Measurements from ENCODE around the gene LSM6. TPM values are rescaled to one million over a fixed set of nuclear protein-coding genes. Genes with fewer than 3 reads are reported as not detected.

LSM6 gene
- polyA plus RNA-seq, 2 of the 4 experiments (the other 2 are of a cell fraction), result 25.3 to 57.8 TPM

DNA sequence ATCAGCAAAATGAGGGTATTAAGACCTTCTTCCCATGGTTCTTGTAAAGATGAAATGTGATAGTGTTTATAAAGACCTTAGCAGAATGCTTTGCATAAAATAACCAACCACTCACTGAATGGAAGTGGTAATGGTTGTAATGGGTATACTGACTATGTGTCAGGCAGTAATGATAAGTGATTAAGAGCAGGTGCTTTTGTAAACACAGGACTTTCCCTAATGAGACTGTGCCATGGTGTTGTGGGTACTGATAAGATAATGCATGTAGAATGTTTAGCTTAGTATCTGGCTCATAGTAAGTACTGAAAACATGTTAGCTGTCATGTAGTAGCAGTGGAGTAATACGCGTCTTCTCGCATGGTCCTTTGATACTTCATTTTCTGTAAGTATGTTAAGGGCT lies 6.9 kb downstream of the LSM6 start:
- POLR2A ChIA-PET, result no interaction called here
- no peak for FAIRE-seq
- no peak for ATAC-seq
- CTCF ChIA-PET, result no interaction called here
- no peak for DNase-seq (ENCODE audit: low read depth in 1 of 2, low spot score in 1 of 2)
- Histone ChIP-seq H3K27ac (no peak overlapping the region), H3K4me1 (no peaks in the 10 kb centered on the region), H3K4me2 (no peak overlapping the region), H3K9me3 (no peaks in the 10 kb centered on the region), H3K4me3 (no peak overlapping the region)
- WGBS (ENCODE audit: missing lambda C conversion rate), result 96% methylated on average over 3 of the region's 3 CpGs
- TF ChIP-seq KDM5A (IDR thresholded peaks at IDR 0.05), result no peak
- TF ChIP-seq CHD4 (IDR thresholded peaks at IDR 0.05; ENCODE audit: borderline replicate concordance), result no peak
- TF ChIP-seq HOXB13 (CRISPR knock-in tag; IDR thresholded peaks at IDR 0.05; ENCODE audit: low read depth), result no peak

- DNase-seq (ENCODE audit: low read depth in 1 of 2, low spot score in 1 of 2), result no peak
- Histone ChIP-seq H3K4me2 (no peak overlapping the region), H3K4me1 (no peaks in the 10 kb centered on the region), H3K4me3 (no peak overlapping the region), H3K9me3 (no peaks in the 10 kb centered on the region), H3K27ac (no peak overlapping the region)
- 82% methylated on average over 2 of the region's 2 CpGs for WGBS (ENCODE audit: missing lambda C conversion rate)
- ChIA-PET POLR2A (no interaction called here), CTCF (no interaction called here)
- no peak for TF ChIP-seq HOXB5 (CRISPR knock-in tag; IDR thresholded peaks at IDR 0.05)
- TF ChIP-seq CBX8 (IDR thresholded peaks at IDR 0.05), result no peak
- TF ChIP-seq, protein P1, sequence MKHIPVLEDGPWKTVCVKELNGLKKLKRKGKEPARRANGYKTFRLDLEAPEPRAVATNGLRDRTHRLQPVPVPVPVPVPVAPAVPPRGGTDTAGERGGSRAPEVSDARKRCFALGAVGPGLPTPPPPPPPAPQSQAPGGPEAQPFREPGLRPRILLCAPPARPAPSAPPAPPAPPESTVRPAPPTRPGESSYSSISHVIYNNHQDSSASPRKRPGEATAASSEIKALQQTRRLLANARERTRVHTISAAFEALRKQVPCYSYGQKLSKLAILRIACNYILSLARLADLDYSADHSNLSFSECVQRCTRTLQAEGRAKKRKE (CRISPR knock-in tag; IDR thresholded peaks at IDR 0.05; ENCODE audit: low read depth), result no peak
- no peak for TF ChIP-seq PHF8 (IDR thresholded peaks at IDR 0.05; ENCODE audit: borderline replicate concordance, low read depth)
- no peak for TF ChIP-seq NFE2L2 (conservative IDR thresholded peaks at IDR 0.05; ENCODE audit: low read length)
- no peak for TF ChIP-seq BCL3 (IDR thresholded peaks at IDR 0.05)
- no peak for TF ChIP-seq RCOR1 (IDR thresholded peaks at IDR 0.05; ENCODE audit: low read depth, low read length)
- no peak for TF ChIP-seq TP53 (CRISPR knock-in tag; IDR thresholded peaks at IDR 0.05)
- TF ChIP-seq POLR2AphosphoS2 (conservative IDR thresholded peaks at IDR 0.05; ENCODE audit: low read length), result no peak
- TF ChIP-seq EP300 (IDR thresholded peaks at IDR 0.05), result no peak
- no peak for TF ChIP-seq HEYL (CRISPR knock-in tag; IDR thresholded peaks at IDR 0.05)
- no peak for TF ChIP-seq MAZ (IDR thresholded peaks at IDR 0.05; ENCODE audit: borderline replicate concordance, low read depth, low read length)
- TF ChIP-seq ZFP36 (IDR thresholded peaks at IDR 0.05; ENCODE audit: borderline replicate concordance, partially characterized antibody), result no peak
- no peak for TF ChIP-seq TFCP2L1 (CRISPR knock-in tag; IDR thresholded peaks at IDR 0.05)
- TF ChIP-seq FOSL2 (IDR thresholded peaks at IDR 0.05), result no peak
- no peak for TF ChIP-seq FOSL2 (CRISPR knock-in tag; IDR thresholded peaks at IDR 0.05)
- TF ChIP-seq JUNB (IDR thresholded peaks at IDR 0.05), result no peak
- no peak for TF ChIP-seq USF2 (IDR thresholded peaks at IDR 0.05)
- no peak for TF ChIP-seq FOXS1 (CRISPR knock-in tag; IDR thresholded peaks at IDR 0.05)
- TF ChIP-seq ELK1 (IDR thresholded peaks at IDR 0.05; ENCODE audit: low read depth, low read length), result no peak
- ATAC-seq, result no peak
- FAIRE-seq, result no peak
Observed at GRCh38 chr4:146183209-146183608, 7.7 kb downstream of the LSM6 start.

DNA sequence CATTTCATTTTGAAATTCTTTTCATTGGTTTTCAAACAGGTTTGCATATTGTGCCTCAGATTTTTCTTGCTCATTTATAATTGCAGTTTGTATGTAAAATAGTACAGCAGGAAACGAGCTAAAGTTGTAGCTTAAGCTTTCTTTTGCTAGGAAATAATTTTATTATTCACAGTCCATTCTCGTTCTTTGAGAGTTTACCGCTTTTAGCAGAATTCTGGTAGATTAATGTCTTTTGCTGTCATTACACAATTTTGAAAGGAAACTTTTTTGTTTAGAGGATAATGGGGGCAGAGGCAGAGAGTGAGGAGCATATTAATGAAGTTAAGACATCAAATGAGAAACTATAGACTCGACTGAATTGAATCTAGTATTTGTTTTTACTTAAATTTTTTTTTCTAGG lies 10.5 kb downstream of the LSM6 start:
- no peak overlapping the region for H3K27ac ChIP-seq
- FAIRE-seq, result no peak
- no peak overlapping the region for H3K4me2 ChIP-seq
- WGBS (ENCODE audit: missing lambda C conversion rate), result 90% methylated on average over 4 of the region's 4 CpGs
- no peaks in the 10 kb centered on the region for H3K9me3 ChIP-seq
- no peak for DNase-seq (ENCODE audit: low read depth in 1 of 2, low spot score in 1 of 2)
- ATAC-seq, result no peak
- ChIA-PET POLR2A (no interaction called here), CTCF (no interaction called here)
- no peak overlapping the region for H3K4me3 ChIP-seq
- H3K4me1 ChIP-seq, result no peaks in the 10 kb centered on the region
- TF ChIP-seq HOXA7 (CRISPR knock-in tag; IDR thresholded peaks at IDR 0.05), result no peak
- no peak for TF ChIP-seq ZC3H11A (IDR thresholded peaks at IDR 0.05)
- no peak for TF ChIP-seq BHLHE40 (IDR thresholded peaks at IDR 0.05; ENCODE audit: low read depth, low read length)
- TF ChIP-seq BCL3 (IDR thresholded peaks at IDR 0.05), result no peak
- no peak for TF ChIP-seq RARB (CRISPR knock-in tag; IDR thresholded peaks at IDR 0.05)
- no peak for TF ChIP-seq FOXS1 (CRISPR knock-in tag; IDR thresholded peaks at IDR 0.05)
- no peak for TF ChIP-seq HES2 (IDR thresholded peaks at IDR 0.05)
- TF ChIP-seq, protein P1 (CRISPR knock-in tag; IDR thresholded peaks at IDR 0.05; ENCODE audit: low read depth), result no peak
- no peak for TF ChIP-seq MAFK (IDR thresholded peaks at IDR 0.05; ENCODE audit: partially characterized antibody)
- no peak for TF ChIP-seq NFE2L2 (conservative IDR thresholded peaks at IDR 0.05; ENCODE audit: low read length)
- TF ChIP-seq HEYL (CRISPR knock-in tag; IDR thresholded peaks at IDR 0.05), result no peak
- no peak for TF ChIP-seq FOSL2 (IDR thresholded peaks at IDR 0.05)
- TF ChIP-seq FOSL2 (CRISPR knock-in tag; IDR thresholded peaks at IDR 0.05), result no peak
- TF ChIP-seq CHD2 (IDR thresholded peaks at IDR 0.05; ENCODE audit: low read length, partially characterized antibody), result no peak
- no peak for TF ChIP-seq POLR2AphosphoS2 (conservative IDR thresholded peaks at IDR 0.05; ENCODE audit: low read length)

All from A549 (cell line).